ENCODE results near the gene ARID1A. TPM values are rescaled to one million over a fixed set of nuclear protein-coding genes. Genes with fewer than 3 reads are reported as not detected.

ARID1A gene
- total and polyA plus RNA-seq, 9 of the 15 experiments (the other 6 are each of a cell fraction or from before 2014, with no cell fraction given), result 8.3 to 88.3 (median 22.5) TPM

DNA sequence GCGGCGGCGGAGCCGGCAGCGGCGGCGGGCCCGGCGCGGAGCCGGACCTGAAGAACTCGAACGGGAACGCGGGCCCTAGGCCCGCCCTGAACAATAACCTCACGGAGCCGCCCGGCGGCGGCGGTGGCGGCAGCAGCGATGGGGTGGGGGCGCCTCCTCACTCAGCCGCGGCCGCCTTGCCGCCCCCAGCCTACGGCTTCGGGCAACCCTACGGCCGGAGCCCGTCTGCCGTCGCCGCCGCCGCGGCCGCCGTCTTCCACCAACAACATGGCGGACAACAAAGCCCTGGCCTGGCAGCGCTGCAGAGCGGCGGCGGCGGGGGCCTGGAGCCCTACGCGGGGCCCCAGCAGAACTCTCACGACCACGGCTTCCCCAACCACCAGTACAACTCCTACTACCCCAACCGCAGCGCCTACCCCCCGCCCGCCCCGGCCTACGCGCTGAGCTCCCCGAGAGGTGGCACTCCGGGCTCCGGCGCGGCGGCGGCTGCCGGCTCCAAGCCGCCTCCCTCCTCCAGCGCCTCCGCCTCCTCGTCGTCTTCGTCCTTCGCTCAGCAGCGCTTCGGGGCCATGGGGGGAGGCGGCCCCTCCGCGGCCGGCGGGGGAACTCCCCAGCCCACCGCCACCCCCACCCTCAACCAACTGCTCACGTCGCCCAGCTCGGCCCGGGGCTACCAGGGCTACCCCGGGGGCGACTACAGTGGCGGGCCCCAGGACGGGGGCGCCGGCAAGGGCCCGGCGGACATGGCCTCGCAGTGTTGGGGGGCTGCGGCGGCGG, 1.0 kb downstream of the ARID1A start (continued):
- TF ChIP-seq, protein P1, sequence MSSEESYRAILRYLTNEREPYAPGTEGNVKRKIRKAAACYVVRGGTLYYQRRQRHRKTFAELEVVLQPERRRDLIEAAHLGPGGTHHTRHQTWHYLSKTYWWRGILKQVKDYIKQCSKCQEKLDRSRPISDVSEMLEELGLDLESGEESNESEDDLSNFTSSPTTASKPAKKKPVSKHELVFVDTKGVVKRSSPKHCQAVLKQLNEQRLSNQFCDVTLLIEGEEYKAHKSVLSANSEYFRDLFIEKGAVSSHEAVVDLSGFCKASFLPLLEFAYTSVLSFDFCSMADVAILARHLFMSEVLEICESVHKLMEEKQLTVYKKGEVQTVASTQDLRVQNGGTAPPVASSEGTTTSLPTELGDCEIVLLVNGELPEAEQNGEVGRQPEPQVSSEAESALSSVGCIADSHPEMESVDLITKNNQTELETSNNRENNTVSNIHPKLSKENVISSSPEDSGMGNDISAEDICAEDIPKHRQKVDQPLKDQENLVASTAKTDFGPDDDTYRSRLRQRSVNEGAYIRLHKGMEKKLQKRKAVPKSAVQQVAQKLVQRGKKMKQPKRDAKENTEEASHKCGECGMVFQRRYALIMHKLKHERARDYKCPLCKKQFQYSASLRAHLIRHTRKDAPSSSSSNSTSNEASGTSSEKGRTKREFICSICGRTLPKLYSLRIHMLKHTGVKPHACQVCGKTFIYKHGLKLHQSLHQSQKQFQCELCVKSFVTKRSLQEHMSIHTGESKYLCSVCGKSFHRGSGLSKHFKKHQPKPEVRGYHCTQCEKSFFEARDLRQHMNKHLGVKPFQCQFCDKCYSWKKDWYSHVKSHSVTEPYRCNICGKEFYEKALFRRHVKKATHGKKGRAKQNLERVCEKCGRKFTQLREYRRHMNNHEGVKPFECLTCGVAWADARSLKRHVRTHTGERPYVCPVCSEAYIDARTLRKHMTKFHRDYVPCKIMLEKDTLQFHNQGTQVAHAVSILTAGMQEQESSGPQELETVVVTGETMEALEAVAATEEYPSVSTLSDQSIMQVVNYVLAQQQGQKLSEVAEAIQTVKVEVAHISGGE (CRISPR knock-in tag; IDR thresholded peaks at IDR 0.05), result no peak
- TF ChIP-seq CREBBP (IDR thresholded peaks at IDR 0.05; ENCODE audit: low read depth, low read length) (no peak), HDAC6 (IDR thresholded peaks at IDR 0.05; ENCODE audit: low read depth, low read length) (no peak), ZBTB17 (CRISPR knock-in tag; IDR thresholded peaks at IDR 0.05) (no peak; the same call in 1 of the 2 replicates), BACH1 (tag; IDR thresholded peaks at IDR 0.05) (no peak), DIDO1 (tag; IDR thresholded peaks at IDR 0.05; ENCODE audit: low read depth) (no peak), KLF13 (tag; IDR thresholded peaks at IDR 0.05; ENCODE audit: borderline replicate concordance, low read depth) (no peak), BCOR (IDR thresholded peaks at IDR 0.05) (no peak), ZNF507 (tag; conservative IDR thresholded peaks at IDR 0.05) (no peak), NFRKB (IDR thresholded peaks at IDR 0.05; ENCODE audit: low read depth) (peak; percentile 66; the same call in 1 of the 2 replicates), BRD4 (IDR thresholded peaks at IDR 0.05) (peak; percentile 90), EGR1 (conservative IDR thresholded peaks at IDR 0.05) (peak; percentile 55; the same call in 1 of the 2 replicates), SRSF9 (IDR thresholded peaks at IDR 0.05; ENCODE audit: borderline replicate concordance, low read depth, low read length) (no peak)
- TF ChIP-seq, protein P2, sequence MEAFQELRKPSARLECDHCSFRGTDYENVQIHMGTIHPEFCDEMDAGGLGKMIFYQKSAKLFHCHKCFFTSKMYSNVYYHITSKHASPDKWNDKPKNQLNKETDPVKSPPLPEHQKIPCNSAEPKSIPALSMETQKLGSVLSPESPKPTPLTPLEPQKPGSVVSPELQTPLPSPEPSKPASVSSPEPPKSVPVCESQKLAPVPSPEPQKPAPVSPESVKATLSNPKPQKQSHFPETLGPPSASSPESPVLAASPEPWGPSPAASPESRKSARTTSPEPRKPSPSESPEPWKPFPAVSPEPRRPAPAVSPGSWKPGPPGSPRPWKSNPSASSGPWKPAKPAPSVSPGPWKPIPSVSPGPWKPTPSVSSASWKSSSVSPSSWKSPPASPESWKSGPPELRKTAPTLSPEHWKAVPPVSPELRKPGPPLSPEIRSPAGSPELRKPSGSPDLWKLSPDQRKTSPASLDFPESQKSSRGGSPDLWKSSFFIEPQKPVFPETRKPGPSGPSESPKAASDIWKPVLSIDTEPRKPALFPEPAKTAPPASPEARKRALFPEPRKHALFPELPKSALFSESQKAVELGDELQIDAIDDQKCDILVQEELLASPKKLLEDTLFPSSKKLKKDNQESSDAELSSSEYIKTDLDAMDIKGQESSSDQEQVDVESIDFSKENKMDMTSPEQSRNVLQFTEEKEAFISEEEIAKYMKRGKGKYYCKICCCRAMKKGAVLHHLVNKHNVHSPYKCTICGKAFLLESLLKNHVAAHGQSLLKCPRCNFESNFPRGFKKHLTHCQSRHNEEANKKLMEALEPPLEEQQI (IDR thresholded peaks at IDR 0.05), result no peak
- TF ChIP-seq, protein P3, sequence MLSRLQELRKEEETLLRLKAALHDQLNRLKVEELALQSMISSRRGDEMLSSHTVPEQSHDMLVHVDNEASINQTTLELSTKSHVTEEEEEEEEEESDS (CRISPR knock-in tag; IDR thresholded peaks at IDR 0.05), result no peak

All from K562 (cell line).